Left cardiac atrium (tissue), 4 donors: ENCODE measurements around the gene COBL. TPM values are rescaled to one million over a fixed set of nuclear protein-coding genes. Genes with fewer than 3 reads are reported as not detected.
A peak's percentile ranks its signal among the peaks of the same experiment; 100 is the strongest.
"Not testable (repeated sequence)": the region's sequence is repeated elsewhere in the genome, so short reads cannot be mapped to it uniquely, and the experiment has no call there.

Experiments
- ATAC-seq, 2 donors: fragments of 200-7000 bp; cut with Tn5 transposase; one replicate each; pipeline ENCODE4 v1.9.1; 2020; ENCODE audit warnings: mild to moderate bottlenecking in 2 of 2, moderate library complexity in 2 of 2
- DNase-seq: peaks from one replicate; pipeline ENCODE4 v3.0.0-alpha.2; 2020
- intact Hi-C, 2 donors: fragments of 100-400 bp; cut with DNase I; formaldehyde crosslinking; loops; one replicate each; pipeline versions ENCODE4 v1.14.1 to v1.15.1; 2022 to 2023
- total RNA-seq, 2 donors: library from RNA; stranded (reverse); fragmentation: NEBNext Ultra II Directional; extraction: Animal tissue kit (Norgen Biotek cat#: 25700); gene quantifications; one replicate each; pipeline ENCODE4 v1.2.1, GENCODE V29; 2021
- donor health status: DM: no; HTN: yes; CAD: no.
- donor health status: DM: no; HTN: yes; CAD: no; lungs with severe emphysema.
- donor health status: DM: yes; HTN: yes; CAD: no.
- donor health status: Dilated cardiomyopathy.

Gene COBL
- total RNA-seq, 2 donors from 2014 or later, result 28.1 to 36.0 TPM

- no peak for DNase-seq
- intact Hi-C loops, result no loop called here
- ATAC-seq, result no peak
Measured at GRCh38 chr7:51227861-51228260, 88.7 kb downstream of the COBL start.

DNA sequence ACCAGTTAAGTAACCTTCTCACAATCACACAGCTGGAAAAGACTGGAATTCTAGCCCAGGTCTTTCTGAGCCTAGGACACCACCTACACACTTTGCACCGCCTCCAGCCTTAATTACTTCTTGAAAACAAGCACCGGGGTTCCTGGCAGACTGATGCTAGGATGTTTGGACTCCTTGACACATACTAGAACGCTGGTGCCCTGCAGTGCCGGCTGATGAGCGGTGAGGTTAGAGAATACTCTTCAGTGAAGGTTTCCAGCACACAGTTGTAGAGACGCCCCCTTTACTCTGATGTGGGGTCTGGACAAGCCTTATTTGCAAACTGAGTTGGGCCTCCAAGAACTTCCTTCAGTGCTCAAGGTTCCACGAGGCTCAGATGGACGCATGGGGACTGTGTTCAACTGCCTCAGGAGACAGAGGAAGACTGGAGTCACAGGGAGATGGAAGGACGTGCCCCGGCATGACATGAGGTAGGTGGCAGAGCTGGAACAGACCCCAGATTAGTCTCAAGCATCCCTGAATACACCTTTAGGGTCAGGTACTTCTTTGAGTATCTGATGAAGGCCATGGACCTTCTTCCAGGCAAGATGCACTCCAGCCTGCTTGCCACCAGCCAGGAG, 89.6 kb downstream of the COBL start:
- intact Hi-C loops, result no loop called here
- no peak for ATAC-seq
- no peak for DNase-seq

DNA sequence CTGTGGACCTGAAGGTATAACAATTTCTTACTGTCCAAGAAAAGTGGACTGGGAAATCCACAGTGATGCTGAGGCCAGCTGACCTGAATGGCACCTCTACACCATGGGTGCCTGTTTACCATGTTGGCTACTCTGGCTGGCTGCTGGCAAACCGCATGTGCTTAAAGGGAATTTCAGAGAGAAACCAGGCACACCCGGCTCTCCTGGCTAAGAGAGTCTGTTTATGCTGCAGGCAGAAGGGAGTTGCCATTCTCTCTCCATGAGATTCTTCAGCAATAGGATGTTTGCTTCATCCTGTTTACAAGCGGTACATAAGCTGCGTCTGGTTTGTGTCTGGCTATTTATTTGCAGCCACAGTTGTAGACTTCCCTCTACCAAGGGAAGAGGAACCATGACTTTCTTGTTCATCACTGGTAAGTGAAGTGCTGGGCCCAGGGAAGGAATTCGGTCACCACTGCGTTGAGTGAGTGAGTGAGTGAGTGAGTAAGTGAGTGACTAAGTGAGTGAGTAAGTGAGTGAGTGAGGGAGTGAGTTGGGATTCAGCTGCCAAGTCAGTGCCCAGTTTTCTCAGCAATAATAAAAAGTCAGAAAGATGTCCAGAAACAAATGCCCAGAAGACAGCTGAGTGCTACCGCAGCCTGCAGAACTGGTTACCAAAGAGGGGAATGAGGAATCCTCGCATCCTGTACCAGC, 90.4 kb downstream of the COBL start:
- intact Hi-C loops, result no loop called here
- ATAC-seq (peak in 1 of 2 donors; percentile 77), DNase-seq (no peak)

- peak in 1 of 2 donors; percentile 81 for ATAC-seq
- DNase-seq, result no peak
- intact Hi-C loops, result no loop called here
Measured at GRCh38 chr7:51224811-51225595, 91.6 kb downstream of the COBL start.

DNA sequence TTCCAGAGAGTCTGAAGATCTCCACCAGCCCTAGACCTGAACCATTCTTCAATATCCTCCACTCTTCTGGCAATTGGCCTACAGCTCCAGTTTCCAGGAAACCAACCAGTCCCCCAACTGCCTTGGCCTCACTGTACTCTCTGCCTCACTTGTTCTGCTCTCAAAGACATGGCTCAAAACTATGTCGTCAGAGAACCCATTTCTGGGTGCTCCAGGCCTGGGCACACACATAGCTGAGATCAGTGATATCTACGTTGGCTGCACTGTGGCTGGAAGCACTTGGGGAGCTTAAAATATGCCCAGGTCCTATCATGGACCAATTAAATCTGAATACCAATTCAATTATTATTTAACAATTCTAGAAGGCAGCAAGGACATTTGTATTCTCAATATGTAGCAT, 93.1 kb downstream of the COBL start:
- ATAC-seq (no peak), DNase-seq (no peak)
- intact Hi-C loops, result no loop called here

- DNase-seq (no peak), ATAC-seq (no peak)
- intact Hi-C loops, result no loop called here
Measured at GRCh38 chr7:51222916-51223315, 93.7 kb downstream of the COBL start.

DNA sequence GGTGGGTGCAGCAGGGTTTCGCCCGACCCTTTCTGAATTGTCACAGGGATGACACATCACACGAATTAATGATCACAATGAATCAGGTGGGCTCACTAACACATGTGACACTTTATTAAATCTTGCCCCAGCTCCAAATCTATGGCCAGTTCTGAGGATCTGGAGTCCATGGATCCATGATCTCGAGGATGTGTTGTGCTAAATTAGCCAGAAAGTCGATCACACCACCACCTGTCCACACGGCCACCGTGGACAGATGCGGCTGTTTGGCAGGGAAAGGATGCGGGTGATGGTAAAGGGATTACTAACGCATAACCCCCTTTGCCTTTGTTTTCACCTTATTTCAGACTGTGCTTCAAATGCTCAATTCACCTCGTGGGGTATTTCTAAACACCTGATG, 96.4 kb downstream of the COBL start:
- DNase-seq (no peak), ATAC-seq (no peak)
- intact Hi-C loops, result no loop called here

GRCh38 chr7:51219261-51219988, 97.2 kb downstream of the COBL start:
- no peak for ATAC-seq
- intact Hi-C loops, result no loop called here
- no peak for DNase-seq

GRCh38 chr7:51217804-51218203, 98.8 kb downstream of the COBL start:
- DNase-seq (no peak), ATAC-seq (no peak)
- intact Hi-C loops, result no loop called here

- DNase-seq, result no peak
- ATAC-seq, result no peak
- intact Hi-C loops, result no loop called here
Measured at GRCh38 chr7:51214098-51214497, 102.5 kb downstream of the COBL start.

- ATAC-seq (no peak), DNase-seq (no peak)
- intact Hi-C loops, result no loop called here
Measured at GRCh38 chr7:51213618-51214017, 103.0 kb downstream of the COBL start.

- no peak for DNase-seq
- ATAC-seq, result no peak
- intact Hi-C loops, result no loop called here
Measured at GRCh38 chr7:51210766-51211165, 105.8 kb downstream of the COBL start.

GRCh38 chr7:51209426-51209825, 107.2 kb downstream of the COBL start:
- ATAC-seq (peak in 1 of 2 donors; percentile 29), DNase-seq (no peak)
- intact Hi-C loops, result no loop called here

- ATAC-seq, intact Hi-C loops, DNase-seq: not testable (repeated sequence)
Measured at GRCh38 chr7:51208125-51208524, 108.5 kb downstream of the COBL start.

GRCh38 chr7:51198654-51199053, 118.0 kb downstream of the COBL start:
- ATAC-seq, result no peak
- DNase-seq, result no peak
- intact Hi-C loops, result no loop called here

DNA sequence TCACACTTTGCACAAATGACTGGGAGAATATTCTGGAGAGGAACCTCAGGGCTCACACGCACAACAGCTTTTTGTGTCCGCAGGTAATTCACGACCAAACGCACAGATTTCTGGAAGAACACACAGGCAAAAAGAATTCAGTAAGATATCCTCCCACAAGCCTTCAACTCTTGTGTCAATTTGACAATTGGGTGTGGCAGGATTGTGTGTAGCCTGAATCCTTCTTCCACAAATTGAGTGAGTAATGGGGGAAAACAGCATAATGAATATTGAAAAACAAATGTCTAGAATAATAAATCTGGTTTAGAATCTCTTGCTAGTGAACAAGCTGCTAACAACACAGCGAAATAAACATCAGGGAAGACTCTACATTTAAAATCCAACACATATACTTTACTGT, 125.6 kb downstream of the COBL start:
- ATAC-seq, result no peak
- intact Hi-C loops, result no loop called here
- no peak for DNase-seq

DNA sequence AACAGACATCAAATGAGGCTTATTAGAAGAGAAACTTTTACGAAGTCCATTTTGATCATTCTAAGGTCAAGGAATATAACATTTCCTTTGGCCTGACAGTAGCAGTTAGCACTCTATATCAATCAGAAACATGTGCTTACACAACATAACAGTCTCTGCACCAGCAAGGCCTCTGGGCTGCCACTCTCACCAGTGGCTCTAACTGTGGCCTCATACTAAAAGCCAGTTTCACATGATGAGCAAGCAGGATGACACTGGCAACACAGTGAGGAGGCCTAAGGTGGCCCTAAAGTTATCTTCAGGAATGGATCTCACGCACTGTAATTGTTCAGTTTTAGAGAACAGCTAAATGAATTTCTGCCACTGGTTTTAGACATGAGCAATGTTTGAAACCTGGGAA, 126.8 kb downstream of the COBL start:
- intact Hi-C loops, result loop anchor here in 1 of 2 donors (5.0 kb wide), 1 partner anchor 73 kb away; no protein-coding TSS in a partner anchor
- ATAC-seq, result no peak
- no peak for DNase-seq

- intact Hi-C loops, result loop anchor here in 1 of 2 donors (5.0 kb wide), 1 partner anchor 73 kb away; no protein-coding TSS in a partner anchor
- no peak for ATAC-seq
- no peak for DNase-seq
Measured at GRCh38 chr7:51188987-51189386, 127.6 kb downstream of the COBL start.

DNA sequence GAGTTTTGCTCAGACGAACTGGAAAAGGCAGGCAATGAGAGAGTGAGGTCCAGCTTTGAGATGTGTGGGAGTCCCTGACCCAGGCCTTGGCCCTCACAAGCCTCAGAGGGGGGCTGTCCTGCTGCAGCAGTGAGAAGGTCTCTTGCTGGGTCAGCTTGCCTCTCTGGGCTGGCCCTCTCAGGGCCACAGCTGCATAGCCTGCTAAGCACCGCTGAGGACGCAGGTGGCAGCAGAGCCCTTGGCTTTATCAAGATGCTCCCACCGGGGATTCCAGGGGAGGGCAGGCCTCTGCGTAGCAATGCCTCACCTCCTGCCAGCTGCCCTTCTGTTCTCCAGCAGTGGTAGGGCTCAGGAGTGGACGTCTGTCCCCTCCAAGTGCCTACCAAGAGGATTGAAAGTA, 128.7 kb downstream of the COBL start:
- ATAC-seq (peak; percentile 65 to 71), DNase-seq (no peak)
- intact Hi-C loops, result loop anchor here in 1 of 2 donors (5.0 kb wide), 1 partner anchor 74 kb away; no protein-coding TSS in a partner anchor
